ENCODE measurements around the gene PLXDC2. TPM values are rescaled to one million over a fixed set of nuclear protein-coding genes. Genes with fewer than 3 reads are reported as not detected.

Gene PLXDC2
- total and polyA plus RNA-seq, 2 experiments from 2014 or later: 39.9 to 52.2 TPM

DNA sequence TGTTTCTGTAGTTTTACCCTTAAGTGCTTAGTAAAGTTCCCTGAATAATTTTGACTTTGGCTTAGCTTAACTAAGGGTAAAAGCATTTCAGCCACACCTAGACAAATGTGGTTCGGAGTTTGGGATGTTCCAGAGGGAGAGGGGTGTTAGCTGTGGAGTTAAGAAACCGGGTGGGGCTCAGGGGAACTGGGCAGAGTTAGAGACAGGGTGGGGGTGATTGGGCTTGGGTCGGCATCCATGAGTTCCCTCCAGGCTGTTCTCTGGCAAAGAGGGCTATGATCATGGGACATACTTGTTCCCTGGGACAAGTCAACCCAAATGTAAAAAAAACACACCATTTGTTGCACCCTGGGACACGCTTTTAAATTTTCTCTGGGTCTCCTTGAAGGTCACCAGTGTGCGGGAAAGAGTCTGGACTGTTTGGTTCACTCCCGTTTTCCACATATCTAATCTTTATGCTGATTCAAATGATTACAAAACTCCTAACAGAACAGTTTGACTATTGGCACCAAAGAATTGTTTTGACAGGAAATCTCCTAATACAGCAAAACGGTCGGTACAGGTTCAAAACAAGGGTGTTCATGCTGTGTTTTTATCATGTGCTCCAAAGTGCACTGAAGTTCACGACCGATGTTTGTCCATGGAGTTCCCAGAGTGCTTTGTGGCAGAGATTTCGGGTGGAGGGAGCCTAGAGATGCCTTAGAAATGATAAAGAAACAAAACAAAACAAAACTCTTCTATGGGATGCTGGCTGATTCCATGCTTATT, 56.5 kb downstream of the PLXDC2 start:
- H4K20me1 ChIP-seq (ENCODE audit: insufficient read depth, poor library complexity, severe bottlenecking): no peaks in the 10 kb centered on the region
- no peak overlapping the region for H3K4me2 ChIP-seq
- H3K9me2 ChIP-seq (replicated peaks; ENCODE audit: insufficient read depth): no peaks in the 10 kb centered on the region
- no peak overlapping the region for H3K4me3 ChIP-seq
- TF ChIP-seq EZH2phosphoT487 (IDR thresholded peaks at IDR 0.05; ENCODE audit: low read depth, severe bottlenecking, unreplicated experiment) (no peak), EZH2 (IDR thresholded peaks at IDR 0.05; ENCODE audit: borderline replicate concordance) (no peak)
- TF ChIP-seq, protein P1, sequence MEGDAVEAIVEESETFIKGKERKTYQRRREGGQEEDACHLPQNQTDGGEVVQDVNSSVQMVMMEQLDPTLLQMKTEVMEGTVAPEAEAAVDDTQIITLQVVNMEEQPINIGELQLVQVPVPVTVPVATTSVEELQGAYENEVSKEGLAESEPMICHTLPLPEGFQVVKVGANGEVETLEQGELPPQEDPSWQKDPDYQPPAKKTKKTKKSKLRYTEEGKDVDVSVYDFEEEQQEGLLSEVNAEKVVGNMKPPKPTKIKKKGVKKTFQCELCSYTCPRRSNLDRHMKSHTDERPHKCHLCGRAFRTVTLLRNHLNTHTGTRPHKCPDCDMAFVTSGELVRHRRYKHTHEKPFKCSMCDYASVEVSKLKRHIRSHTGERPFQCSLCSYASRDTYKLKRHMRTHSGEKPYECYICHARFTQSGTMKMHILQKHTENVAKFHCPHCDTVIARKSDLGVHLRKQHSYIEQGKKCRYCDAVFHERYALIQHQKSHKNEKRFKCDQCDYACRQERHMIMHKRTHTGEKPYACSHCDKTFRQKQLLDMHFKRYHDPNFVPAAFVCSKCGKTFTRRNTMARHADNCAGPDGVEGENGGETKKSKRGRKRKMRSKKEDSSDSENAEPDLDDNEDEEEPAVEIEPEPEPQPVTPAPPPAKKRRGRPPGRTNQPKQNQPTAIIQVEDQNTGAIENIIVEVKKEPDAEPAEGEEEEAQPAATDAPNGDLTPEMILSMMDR (IDR thresholded peaks at IDR 0.05; ENCODE audit: poor library complexity): no peak
- H3K4me1 ChIP-seq (ENCODE audit: insufficient read depth): no peaks in the 10 kb centered on the region
- no peak overlapping the region for H2AFZ ChIP-seq
- no peaks in the 10 kb centered on the region for H3K79me2 ChIP-seq
- 78% methylated on average over 11 of the region's 11 CpGs for WGBS (ENCODE audit: low lambda C conversion rate, missing lambda C conversion rate)
- DNase-seq (ENCODE audit: low spot score): no peak
- no peak overlapping the region for H3K27ac ChIP-seq
- H3K9me3 ChIP-seq (ENCODE audit: low read depth): no peaks in the 10 kb centered on the region
- no peaks in the 10 kb centered on the region for H3K27me3 ChIP-seq
- H3K36me3 ChIP-seq (replicated peaks; ENCODE audit: insufficient read depth, low read depth): no peaks in the 10 kb centered on the region

- no peak for TF ChIP-seq EZH2 (IDR thresholded peaks at IDR 0.05; ENCODE audit: borderline replicate concordance)
- TF ChIP-seq EZH2phosphoT487 (IDR thresholded peaks at IDR 0.05; ENCODE audit: low read depth, severe bottlenecking, unreplicated experiment): no peak
- TF ChIP-seq, protein P1 (IDR thresholded peaks at IDR 0.05; ENCODE audit: poor library complexity): no peak
- Histone ChIP-seq H4K20me1 (ENCODE audit: insufficient read depth, poor library complexity, severe bottlenecking) (no peaks in the 10 kb centered on the region), H3K4me3 (no peak overlapping the region), H3K9me3 (ENCODE audit: low read depth) (no peaks in the 10 kb centered on the region), H3K4me1 (ENCODE audit: insufficient read depth) (no peaks in the 10 kb centered on the region), H3K27me3 (no peaks in the 10 kb centered on the region), H3K36me3 (replicated peaks; ENCODE audit: insufficient read depth, low read depth) (no peaks in the 10 kb centered on the region), H3K27ac (no peak overlapping the region), H3K79me2 (peaks cover 6% of the 10 kb centered on the region), H3K9me2 (replicated peaks; ENCODE audit: insufficient read depth) (no peaks in the 10 kb centered on the region), H3K4me2 (no peak overlapping the region), H2AFZ (no peak overlapping the region)
- 83% methylated on average over 3 of the region's 3 CpGs for WGBS (ENCODE audit: low lambda C conversion rate, missing lambda C conversion rate)
- no peak for DNase-seq (ENCODE audit: low spot score)
Observed at GRCh38 chr10:19874190-19874589, 58.0 kb downstream of the PLXDC2 start.

GRCh38 chr10:19874791-19875190, 58.6 kb downstream of the PLXDC2 start:
- Histone ChIP-seq H3K27ac (no peak overlapping the region), H3K9me2 (replicated peaks; ENCODE audit: insufficient read depth) (no peaks in the 10 kb centered on the region), H3K79me2 (peaks cover 6% of the 10 kb centered on the region), H3K4me1 (ENCODE audit: insufficient read depth) (no peaks in the 10 kb centered on the region), H3K27me3 (no peaks in the 10 kb centered on the region), H3K4me2 (no peak overlapping the region), H3K4me3 (no peak overlapping the region), H3K9me3 (ENCODE audit: low read depth) (no peaks in the 10 kb centered on the region), H2AFZ (no peak overlapping the region), H3K36me3 (replicated peaks; ENCODE audit: insufficient read depth, low read depth) (no peaks in the 10 kb centered on the region), H4K20me1 (ENCODE audit: insufficient read depth, poor library complexity, severe bottlenecking) (no peaks in the 10 kb centered on the region)
- TF ChIP-seq, protein P1 (IDR thresholded peaks at IDR 0.05; ENCODE audit: poor library complexity): no peak
- TF ChIP-seq EZH2 (IDR thresholded peaks at IDR 0.05; ENCODE audit: borderline replicate concordance): no peak
- TF ChIP-seq EZH2phosphoT487 (IDR thresholded peaks at IDR 0.05; ENCODE audit: low read depth, severe bottlenecking, unreplicated experiment): no peak
- WGBS (ENCODE audit: low lambda C conversion rate, missing lambda C conversion rate): 92% methylated on average over 9 of the region's 9 CpGs
- DNase-seq (ENCODE audit: low spot score): no peak

Data from hepatocyte (in vitro differentiated cells).